Measurements from ENCODE around the gene L1TD1.

- TF ChIP-seq CTCF (IDR thresholded peaks at IDR 0.05) = no peak
- no peak for TF ChIP-seq POLR2A (IDR thresholded peaks at IDR 0.05)
Observed at GRCh38 chr1:62178372-62178771, 16.3 kb upstream of the L1TD1 start.

Measured in body of pancreas (tissue), 4 donors.